ENCODE measurements around the gene CACNA1C.

Gene CACNA1C

DNA sequence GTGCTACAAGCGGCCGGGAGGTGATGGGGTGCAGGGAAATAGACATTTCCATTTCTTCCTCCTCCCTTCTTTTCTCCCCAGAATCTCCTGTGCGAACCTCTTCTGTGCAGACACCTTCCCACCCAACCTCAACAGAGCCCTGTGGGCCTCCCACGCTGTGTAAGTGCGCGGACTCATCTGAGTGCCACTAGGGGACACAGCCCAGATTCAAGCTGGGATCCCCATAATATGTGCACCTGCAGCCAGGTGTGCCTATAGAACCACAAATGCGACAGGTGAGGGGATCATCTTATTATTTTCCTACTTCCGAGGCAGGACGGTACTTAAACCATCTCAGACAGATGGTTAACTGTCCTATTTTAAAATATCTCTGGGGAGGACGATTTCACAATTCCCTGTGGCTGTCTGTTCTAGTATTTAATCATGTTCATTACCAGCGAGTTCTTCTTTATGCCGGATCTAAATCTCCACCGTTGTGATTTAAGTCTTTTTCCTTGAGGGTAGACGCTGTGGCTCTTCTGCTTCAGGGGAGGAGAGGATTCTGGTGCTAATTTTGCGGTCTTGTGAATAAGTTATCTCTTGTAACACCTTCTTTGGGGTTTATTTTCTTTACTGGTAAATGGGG, 17.2 kb upstream of the CACNA1C start:
- TF ChIP-seq, protein P1, sequence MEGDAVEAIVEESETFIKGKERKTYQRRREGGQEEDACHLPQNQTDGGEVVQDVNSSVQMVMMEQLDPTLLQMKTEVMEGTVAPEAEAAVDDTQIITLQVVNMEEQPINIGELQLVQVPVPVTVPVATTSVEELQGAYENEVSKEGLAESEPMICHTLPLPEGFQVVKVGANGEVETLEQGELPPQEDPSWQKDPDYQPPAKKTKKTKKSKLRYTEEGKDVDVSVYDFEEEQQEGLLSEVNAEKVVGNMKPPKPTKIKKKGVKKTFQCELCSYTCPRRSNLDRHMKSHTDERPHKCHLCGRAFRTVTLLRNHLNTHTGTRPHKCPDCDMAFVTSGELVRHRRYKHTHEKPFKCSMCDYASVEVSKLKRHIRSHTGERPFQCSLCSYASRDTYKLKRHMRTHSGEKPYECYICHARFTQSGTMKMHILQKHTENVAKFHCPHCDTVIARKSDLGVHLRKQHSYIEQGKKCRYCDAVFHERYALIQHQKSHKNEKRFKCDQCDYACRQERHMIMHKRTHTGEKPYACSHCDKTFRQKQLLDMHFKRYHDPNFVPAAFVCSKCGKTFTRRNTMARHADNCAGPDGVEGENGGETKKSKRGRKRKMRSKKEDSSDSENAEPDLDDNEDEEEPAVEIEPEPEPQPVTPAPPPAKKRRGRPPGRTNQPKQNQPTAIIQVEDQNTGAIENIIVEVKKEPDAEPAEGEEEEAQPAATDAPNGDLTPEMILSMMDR (IDR thresholded peaks at IDR 0.05; ENCODE audit: insufficient read depth, missing control alignments), result no peak
- FAIRE-seq (no peak), DNase-seq (ENCODE audit: insufficient read length, low spot score) (no peak)

DNA sequence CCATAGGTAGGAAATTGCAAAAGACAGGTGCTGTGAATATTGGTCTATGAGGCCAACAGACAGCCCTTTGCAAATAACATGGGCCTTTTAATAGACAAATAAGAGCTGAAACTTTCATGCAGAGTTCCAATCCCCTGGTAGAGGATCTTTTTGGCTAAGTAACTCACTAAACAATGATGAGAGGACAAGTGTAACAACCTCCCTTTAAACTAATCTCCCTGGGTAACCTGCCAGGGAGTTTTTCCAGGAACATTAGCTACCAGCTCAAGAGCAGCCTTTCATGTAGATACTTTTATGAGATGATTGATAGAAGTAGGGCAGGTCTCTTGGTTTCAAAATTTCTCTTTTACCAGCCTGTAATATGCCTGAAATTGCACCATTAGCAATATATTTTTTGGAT, 13.8 kb upstream of the CACNA1C start:
- FAIRE-seq (no peak), DNase-seq (ENCODE audit: insufficient read length, low spot score) (no peak)
- TF ChIP-seq, protein P1 (IDR thresholded peaks at IDR 0.05; ENCODE audit: insufficient read depth, missing control alignments), result no peak

DNA sequence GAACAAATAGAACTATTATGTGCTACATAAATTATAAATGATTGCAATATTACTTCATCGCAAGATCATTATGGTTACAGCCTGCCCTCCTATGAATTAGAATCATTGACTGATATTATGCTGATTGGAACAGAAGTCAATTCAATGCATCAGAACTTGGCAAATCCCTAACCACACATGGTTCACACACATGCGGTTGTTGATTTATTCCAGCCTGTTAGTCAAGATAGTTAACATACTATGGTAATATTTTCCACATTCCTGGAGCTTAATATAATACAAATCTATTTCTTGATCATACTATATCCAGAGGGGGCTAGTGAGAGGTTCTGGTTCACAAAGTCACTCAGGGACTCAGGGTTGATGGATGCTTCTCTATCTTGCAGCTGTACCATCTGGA, 9.7 kb upstream of the CACNA1C start:
- FAIRE-seq (no peak), DNase-seq (ENCODE audit: insufficient read length, low spot score) (no peak)
- TF ChIP-seq, protein P1 (IDR thresholded peaks at IDR 0.05; ENCODE audit: insufficient read depth, missing control alignments), result no peak

- DNase-seq (ENCODE audit: insufficient read length, low spot score) (no peak), FAIRE-seq (no peak)
- TF ChIP-seq, protein P1 (IDR thresholded peaks at IDR 0.05; ENCODE audit: insufficient read depth, missing control alignments), result no peak
Observed at GRCh38 chr12:2044165-2044564, 8.6 kb upstream of the CACNA1C start.

GRCh38 chr12:2046957-2047356, 5.8 kb upstream of the CACNA1C start:
- FAIRE-seq (no peak), DNase-seq (ENCODE audit: insufficient read length, low spot score) (no peak)
- TF ChIP-seq, protein P1 (IDR thresholded peaks at IDR 0.05; ENCODE audit: insufficient read depth, missing control alignments), result no peak

DNA sequence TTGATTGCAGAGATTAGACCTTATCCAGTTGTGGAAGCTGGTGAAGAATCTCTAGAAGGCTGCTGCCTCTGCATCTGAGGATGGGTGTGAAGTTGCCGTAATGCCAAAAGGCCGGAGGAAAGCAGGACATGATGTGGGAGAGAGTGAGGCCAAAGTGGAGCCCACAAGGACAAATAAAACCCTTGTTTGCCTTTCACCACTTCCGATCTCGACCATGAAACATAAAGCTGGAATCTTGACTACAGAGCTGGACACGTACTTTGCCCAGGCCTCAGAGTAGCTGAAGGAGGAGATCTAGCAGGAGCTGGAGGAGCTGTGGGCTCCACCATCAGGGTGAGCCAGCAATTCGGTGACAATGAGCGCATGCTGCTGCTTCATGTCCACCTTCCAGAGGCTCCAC, 5.0 kb upstream of the CACNA1C start:
- TF ChIP-seq, protein P1 (IDR thresholded peaks at IDR 0.05; ENCODE audit: insufficient read depth, missing control alignments), result no peak
- DNase-seq (ENCODE audit: insufficient read length, low spot score) (no peak), FAIRE-seq (no peak)

DNA sequence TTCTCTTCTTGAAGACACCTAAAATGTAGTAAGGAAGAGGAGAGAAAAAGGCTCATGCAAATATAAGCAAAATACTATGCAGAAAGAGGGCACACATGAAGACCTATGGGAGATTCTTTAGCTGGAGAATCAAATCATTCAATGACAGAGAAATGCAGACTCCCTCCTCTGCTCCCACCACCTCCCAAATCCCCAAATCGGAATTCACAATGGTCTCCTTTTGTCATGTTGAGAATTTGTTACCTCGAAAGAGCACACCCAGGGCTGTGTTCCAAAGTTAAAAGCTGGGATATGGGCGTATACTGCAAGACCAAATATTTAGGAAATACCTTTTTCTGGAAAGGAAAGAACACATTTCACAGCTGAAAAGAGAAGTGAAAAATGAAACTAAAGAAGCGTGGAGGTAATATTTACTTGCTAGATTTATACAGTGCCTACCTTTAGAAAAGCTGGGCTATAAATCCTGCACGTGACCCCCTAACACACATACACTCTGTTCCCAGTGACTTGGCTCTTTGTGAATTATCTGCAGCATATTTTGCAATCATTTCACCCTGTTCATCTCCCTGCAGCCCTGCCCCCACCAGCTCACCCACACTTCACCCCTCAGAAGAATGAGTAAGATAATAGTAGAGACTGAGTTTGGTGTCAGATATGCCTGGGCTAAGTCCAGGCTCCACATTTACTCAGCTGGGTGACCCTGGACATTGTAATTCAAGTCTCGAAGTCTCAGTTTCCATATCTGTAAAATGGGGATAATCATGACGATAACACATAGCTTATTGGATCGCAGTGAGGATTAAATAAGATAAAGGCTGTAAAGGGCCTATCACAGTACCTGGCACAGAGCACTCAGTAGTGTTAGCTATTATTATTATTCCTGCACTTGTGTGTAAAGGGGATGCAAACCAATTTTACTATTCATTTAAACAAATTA, 2.9 kb upstream of the CACNA1C start:
- no peak for FAIRE-seq
- DNase-seq (ENCODE audit: insufficient read length, low spot score), result no peak

More for the DNA sequence above, 2.9 kb upstream of the CACNA1C start:
- TF ChIP-seq, protein P1 (IDR thresholded peaks at IDR 0.05; ENCODE audit: insufficient read depth, missing control alignments), result no peak

All from D721Med (cell line).